ENCODE measurements around the gene EIF4H. TPM values are rescaled to one million over a fixed set of nuclear protein-coding genes. Genes with fewer than 3 reads are reported as not detected.

EIF4H gene
- total and polyA plus RNA-seq, 2 donors (not counting 3 experiments of a cell fraction or from before 2014, with no cell fraction given), result 406 to 415 TPM

DNA sequence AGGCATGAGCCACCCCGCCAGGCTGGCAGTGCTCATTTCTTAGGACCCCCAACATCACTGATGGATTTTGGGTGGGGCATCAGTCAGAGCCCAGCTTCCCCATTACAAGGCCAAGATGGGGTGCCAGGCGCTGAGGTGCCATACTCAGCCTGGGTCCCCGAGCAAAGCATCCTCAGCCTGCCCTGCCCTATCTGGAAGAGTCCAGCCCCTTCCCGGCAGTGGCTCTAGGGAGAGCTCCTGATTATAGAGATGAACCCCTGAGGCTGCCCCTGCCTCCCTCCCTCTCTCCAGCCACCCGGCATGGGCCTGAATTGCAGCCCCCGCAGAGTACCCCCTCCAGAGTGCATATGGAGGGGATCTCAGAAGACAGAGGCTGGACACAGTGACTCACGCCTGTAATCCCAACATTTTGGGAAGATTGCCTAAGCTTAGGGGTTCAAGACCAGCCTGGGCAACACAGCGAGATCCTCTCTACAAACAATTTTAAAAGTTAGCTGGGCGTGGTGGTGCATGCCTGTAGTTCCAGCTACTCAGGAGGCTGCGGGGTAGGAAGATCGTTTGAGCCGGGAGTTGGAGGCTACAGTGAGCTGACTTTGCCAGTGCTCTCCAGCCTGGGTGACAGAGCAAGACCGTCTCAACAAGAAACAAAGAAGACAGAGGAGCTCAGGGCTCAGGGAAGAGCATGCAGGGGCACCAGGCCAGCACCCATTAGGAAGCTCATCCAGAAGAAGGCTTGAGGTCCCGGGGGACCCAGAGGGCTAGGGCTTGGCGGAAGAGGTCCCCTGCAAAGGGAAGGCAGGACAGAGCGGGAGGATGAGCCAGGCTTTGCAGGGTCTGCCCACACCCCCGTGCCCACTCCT lies 48.9 kb downstream of the EIF4H start:
- no TSS peak for BruUV-seq (replicated peaks)
- intact Hi-C loops (cut with micrococcal nuclease), result no loop called here
- no peaks in the 10 kb centered on the region for H3K27me3 ChIP-seq (ENCODE audit: control insufficient read depth in 2 of 2, insufficient read depth in 2 of 2, low read length in 2 of 2)
- H3K36me3 ChIP-seq (ENCODE audit: control insufficient read depth in 2 of 2, extremely low read depth in 1 of 2, insufficient read depth in 2 of 2, low read length in 2 of 2), result no peaks in the 10 kb centered on the region
- no peak overlapping the region for H3K4me2 ChIP-seq (ENCODE audit: insufficient read depth, low read length)
- H3K4me1 ChIP-seq (ENCODE audit: control insufficient read depth, extremely low read depth, insufficient read depth, low read length), result no peaks in the 10 kb centered on the region
- ChIA-PET POLR2A (no interaction called here), CTCF (interaction anchor here (1.5 to 2.1 kb wide), 2 partner anchors 17 to 178 kb away, joined by 10 to 14 read pairs; no protein-coding TSS in a partner anchor)
- dilution Hi-C loops (cut with MboI; ENCODE audit: extremely low pct_ligation_motif_present, low sequenced_read_pairs), result no loop called here
- H3K27ac ChIP-seq (ENCODE audit: insufficient read depth, low read depth, low read length), result no peak overlapping the region
- no peak overlapping the region for H2AFZ ChIP-seq (ENCODE audit: low read depth, low read length)
- H3K4me3 ChIP-seq (replicated peaks in 1 of 3; ENCODE audit: insufficient read depth in 1 of 3, low read depth in 1 of 3, low read length in 3 of 3), result no peak overlapping the region
- TF ChIP-seq POLR2A (IDR thresholded peaks at IDR 0.05; ENCODE audit: low read depth, low read length), result no peak
- TF ChIP-seq POLR2AphosphoS5 (IDR thresholded peaks at IDR 0.05; ENCODE audit: insufficient read depth, low read depth, low read length), result no peak
- H4K20me1 ChIP-seq (replicated peaks; ENCODE audit: control insufficient read depth, extremely low read depth, insufficient read depth, low read length), result no peaks in the 10 kb centered on the region
- no peaks in the 10 kb centered on the region for H3K9me1 ChIP-seq (replicated peaks; ENCODE audit: control insufficient read depth, extremely low read depth, insufficient read depth, low read length)
- no peak for FAIRE-seq
- no peaks in the 10 kb centered on the region for H3K79me2 ChIP-seq (ENCODE audit: control insufficient read depth, insufficient read depth, low read length)
- no peaks in the 10 kb centered on the region for H3K9me3 ChIP-seq (replicated peaks; ENCODE audit: control insufficient read depth, insufficient read depth, low read length)
- no peak for DNase-seq (ENCODE audit: low read depth, low spot score)
- no peak overlapping the region for H3K9ac ChIP-seq (replicated peaks; ENCODE audit: extremely low read depth, insufficient read depth, low read length)

- intact Hi-C loops (cut with micrococcal nuclease), result no loop called here
- H3K4me2 ChIP-seq (ENCODE audit: insufficient read depth, low read length), result no peak overlapping the region
- no peaks in the 10 kb centered on the region for H4K20me1 ChIP-seq (replicated peaks; ENCODE audit: control insufficient read depth, extremely low read depth, insufficient read depth, low read length)
- H3K4me3 ChIP-seq (replicated peaks in 1 of 3; ENCODE audit: insufficient read depth in 1 of 3, low read depth in 1 of 3, low read length in 3 of 3), result no peak overlapping the region
- TF ChIP-seq POLR2AphosphoS5 (IDR thresholded peaks at IDR 0.05; ENCODE audit: insufficient read depth, low read depth, low read length) (no peak), EZH2 (IDR thresholded peaks at IDR 0.05; ENCODE audit: borderline replicate concordance, low read depth, low read length, severe bottlenecking) (no peak), JUN (IDR thresholded peaks at IDR 0.05; ENCODE audit: borderline replicate concordance, insufficient read depth, insufficient read length, low read depth) (no peak), GATA2 (IDR thresholded peaks at IDR 0.05; ENCODE audit: insufficient read depth, insufficient read length, low read depth, low read length) (no peak), FOS (IDR thresholded peaks at IDR 0.05; ENCODE audit: borderline replicate concordance, insufficient read depth, low read length) (no peak), CTCF (IDR thresholded peaks at IDR 0.05; ENCODE audit: extremely low read depth in 1 of 2, insufficient read depth in 1 of 2, low read depth in 1 of 2, low read length in 2 of 2) (no peak), MYC (IDR thresholded peaks at IDR 0.05; ENCODE audit: low read depth, low read length) (no peak), POLR2A (IDR thresholded peaks at IDR 0.05; ENCODE audit: low read depth, low read length) (no peak)
- TF ChIP-seq, protein P1, sequence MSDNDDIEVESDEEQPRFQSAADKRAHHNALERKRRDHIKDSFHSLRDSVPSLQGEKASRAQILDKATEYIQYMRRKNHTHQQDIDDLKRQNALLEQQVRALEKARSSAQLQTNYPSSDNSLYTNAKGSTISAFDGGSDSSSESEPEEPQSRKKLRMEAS (IDR thresholded peaks at IDR 0.05; ENCODE audit: insufficient read depth, insufficient read length), result no peak
- no peak for FAIRE-seq
- no peaks in the 10 kb centered on the region for H3K27me3 ChIP-seq (ENCODE audit: control insufficient read depth in 2 of 2, insufficient read depth in 2 of 2, low read length in 2 of 2)
- no peaks in the 10 kb centered on the region for H3K36me3 ChIP-seq (ENCODE audit: control insufficient read depth in 2 of 2, extremely low read depth in 1 of 2, insufficient read depth in 2 of 2, low read length in 2 of 2)
- H3K79me2 ChIP-seq (ENCODE audit: control insufficient read depth, insufficient read depth, low read length), result no peaks in the 10 kb centered on the region
- no peak overlapping the region for H3K9ac ChIP-seq (replicated peaks; ENCODE audit: extremely low read depth, insufficient read depth, low read length)
- ChIA-PET POLR2A (no interaction called here), CTCF (interaction anchor here (1.5 to 2.1 kb wide), 2 partner anchors 18 to 177 kb away, joined by 10 to 14 read pairs; no protein-coding TSS in a partner anchor)
- H3K9me1 ChIP-seq (replicated peaks; ENCODE audit: control insufficient read depth, extremely low read depth, insufficient read depth, low read length), result no peaks in the 10 kb centered on the region
- no peaks in the 10 kb centered on the region for H3K4me1 ChIP-seq (ENCODE audit: control insufficient read depth, extremely low read depth, insufficient read depth, low read length)
- DNase-seq (ENCODE audit: low read depth, low spot score), result no peak
- no peak overlapping the region for H2AFZ ChIP-seq (ENCODE audit: low read depth, low read length)
- no peak overlapping the region for H3K27ac ChIP-seq (ENCODE audit: insufficient read depth, low read depth, low read length)
- dilution Hi-C loops (cut with MboI; ENCODE audit: extremely low pct_ligation_motif_present, low sequenced_read_pairs), result no loop called here
- no TSS peak for BruUV-seq (replicated peaks)
- H3K9me3 ChIP-seq (replicated peaks; ENCODE audit: control insufficient read depth, insufficient read depth, low read length), result no peaks in the 10 kb centered on the region
Measured at GRCh38 chr7:74223711-74224510, 49.8 kb downstream of the EIF4H start.
